ENCODE results near the gene PRDM15. TPM values are rescaled to one million over a fixed set of nuclear protein-coding genes. Genes with fewer than 3 reads are reported as not detected.

PRDM15 gene
- total and polyA plus RNA-seq, 2 donors (not counting 3 experiments of a cell fraction or from before 2014, with no cell fraction given), result 11.8 to 12.9 TPM

- Histone ChIP-seq H4K20me1 (replicated peaks; ENCODE audit: control insufficient read depth, extremely low read depth, insufficient read depth, low read length) (no peaks in the 10 kb centered on the region), H3K79me2 (ENCODE audit: control insufficient read depth, insufficient read depth, low read length) (no peaks in the 10 kb centered on the region), H3K27me3 (ENCODE audit: control insufficient read depth in 2 of 2, insufficient read depth in 2 of 2, low read length in 2 of 2) (peaks cover 93 to 98% of the 10 kb centered on the region in 2 experiments), H2AFZ (ENCODE audit: low read depth, low read length) (no peak overlapping the region), H3K4me2 (ENCODE audit: insufficient read depth, low read length) (no peak overlapping the region), H3K4me1 (ENCODE audit: control insufficient read depth, extremely low read depth, insufficient read depth, low read length) (no peaks in the 10 kb centered on the region), H3K4me3 (replicated peaks in 1 of 3; ENCODE audit: insufficient read depth in 1 of 3, low read depth in 1 of 3, low read length in 3 of 3) (no peak overlapping the region), H3K36me3 (ENCODE audit: control insufficient read depth in 2 of 2, extremely low read depth in 1 of 2, insufficient read depth in 2 of 2, low read length in 2 of 2) (no peaks in the 10 kb centered on the region), H3K9me1 (replicated peaks; ENCODE audit: control insufficient read depth, extremely low read depth, insufficient read depth, low read length) (no peaks in the 10 kb centered on the region), H3K27ac (ENCODE audit: insufficient read depth, low read depth, low read length) (no peak overlapping the region), H3K9ac (replicated peaks; ENCODE audit: extremely low read depth, insufficient read depth, low read length) (no peak overlapping the region), H3K9me3 (replicated peaks; ENCODE audit: control insufficient read depth, insufficient read depth, low read length) (no peaks in the 10 kb centered on the region)
- CTCF ChIA-PET, result interaction anchor here (1.9 to 3.1 kb wide), 2 partner anchors 12 to 483 kb away, joined by 6 to 10 read pairs; no protein-coding TSS in a partner anchor
- FAIRE-seq, result no peak
- no peak for DNase-seq (ENCODE audit: low read depth, low spot score)
- no peak for TF ChIP-seq GATA2 (IDR thresholded peaks at IDR 0.05; ENCODE audit: insufficient read depth, insufficient read length, low read depth, low read length)
- no peak for TF ChIP-seq CTCF (IDR thresholded peaks at IDR 0.05; ENCODE audit: extremely low read depth in 1 of 2, insufficient read depth in 1 of 2, low read depth in 1 of 2, low read length in 2 of 2)
- TF ChIP-seq EZH2 (IDR thresholded peaks at IDR 0.05; ENCODE audit: borderline replicate concordance, low read depth, low read length, severe bottlenecking), result peak; percentile 87
- no TSS peak for BruUV-seq (replicated peaks)
- POLR2A ChIA-PET, result no interaction called here
- intact Hi-C loops (cut with micrococcal nuclease) (no loop called here), dilution Hi-C loops (cut with MboI; ENCODE audit: extremely low pct_ligation_motif_present, low sequenced_read_pairs) (no loop called here)
Observed at GRCh38 chr21:41765973-41766882, 112.9 kb downstream of the PRDM15 start.

- DNase-seq (ENCODE audit: low read depth, low spot score) (no peak), FAIRE-seq (no peak)
- Histone ChIP-seq H3K4me3 (replicated peaks in 1 of 3; ENCODE audit: insufficient read depth in 1 of 3, low read depth in 1 of 3, low read length in 3 of 3) (no peak overlapping the region), H3K4me1 (ENCODE audit: control insufficient read depth, extremely low read depth, insufficient read depth, low read length) (no peaks in the 10 kb centered on the region), H4K20me1 (replicated peaks; ENCODE audit: control insufficient read depth, extremely low read depth, insufficient read depth, low read length) (no peaks in the 10 kb centered on the region), H3K79me2 (ENCODE audit: control insufficient read depth, insufficient read depth, low read length) (no peaks in the 10 kb centered on the region), H3K4me2 (ENCODE audit: insufficient read depth, low read length) (no peak overlapping the region), H3K27me3 (ENCODE audit: control insufficient read depth in 2 of 2, insufficient read depth in 2 of 2, low read length in 2 of 2) (peaks cover 94 to 96% of the 10 kb centered on the region in 2 experiments), H3K9ac (replicated peaks; ENCODE audit: extremely low read depth, insufficient read depth, low read length) (no peak overlapping the region), H2AFZ (ENCODE audit: low read depth, low read length) (no peak overlapping the region), H3K27ac (ENCODE audit: insufficient read depth, low read depth, low read length) (no peak overlapping the region), H3K9me3 (replicated peaks; ENCODE audit: control insufficient read depth, insufficient read depth, low read length) (no peaks in the 10 kb centered on the region), H3K9me1 (replicated peaks; ENCODE audit: control insufficient read depth, extremely low read depth, insufficient read depth, low read length) (no peaks in the 10 kb centered on the region), H3K36me3 (ENCODE audit: control insufficient read depth in 2 of 2, extremely low read depth in 1 of 2, insufficient read depth in 2 of 2, low read length in 2 of 2) (no peaks in the 10 kb centered on the region)
- intact Hi-C loops (cut with micrococcal nuclease), result no loop called here
- BruUV-seq (replicated peaks), result no TSS peak
- ChIA-PET POLR2A (no interaction called here), CTCF (interaction anchor here (1.9 to 3.1 kb wide), 2 partner anchors 13 to 482 kb away, joined by 6 to 10 read pairs; no protein-coding TSS in a partner anchor)
- dilution Hi-C loops (cut with MboI; ENCODE audit: extremely low pct_ligation_motif_present, low sequenced_read_pairs), result no loop called here
- TF ChIP-seq MYC (IDR thresholded peaks at IDR 0.05; ENCODE audit: low read depth, low read length) (no peak), JUN (IDR thresholded peaks at IDR 0.05; ENCODE audit: borderline replicate concordance, insufficient read depth, insufficient read length, low read depth) (no peak), CTCF (IDR thresholded peaks at IDR 0.05; ENCODE audit: extremely low read depth in 1 of 2, insufficient read depth in 1 of 2, low read depth in 1 of 2, low read length in 2 of 2) (no peak), EZH2 (IDR thresholded peaks at IDR 0.05; ENCODE audit: borderline replicate concordance, low read depth, low read length, severe bottlenecking) (no peak), POLR2AphosphoS5 (IDR thresholded peaks at IDR 0.05; ENCODE audit: insufficient read depth, low read depth, low read length) (no peak), MAX (IDR thresholded peaks at IDR 0.05; ENCODE audit: insufficient read depth, insufficient read length) (no peak), POLR2A (IDR thresholded peaks at IDR 0.05; ENCODE audit: low read depth, low read length) (no peak), GATA2 (IDR thresholded peaks at IDR 0.05; ENCODE audit: insufficient read depth, insufficient read length, low read depth, low read length) (no peak), FOS (IDR thresholded peaks at IDR 0.05; ENCODE audit: borderline replicate concordance, insufficient read depth, low read length) (no peak)
Observed at GRCh38 chr21:41765420-41765821, 113.7 kb downstream of the PRDM15 start.
